Stimulated activated naive CD8-positive, alpha-beta T cell treated with anti-CD3 and anti-CD28 coated beads, Interleukin-15, Interleukin-2, amounts not matched to agents 100 ng/mL and 50 ng/mL, for 24 hours (primary cell): Measurements from ENCODE around the gene CARS2.
A peak's percentile ranks its signal among the peaks of the same experiment; 100 is the strongest.
"Not testable (repeated sequence)": the region's sequence is repeated elsewhere in the genome, so short reads cannot be mapped to it uniquely, and the experiment has no call there.

Experiments used
- H3K27ac Mint-ChIP-seq: one replicate; pipeline ENCODE4 v1.8.0; 2021; ENCODE audit warnings: mild to moderate bottlenecking, mixed read lengths
- H3K27me3 Mint-ChIP-seq: one replicate; pipeline ENCODE4 v1.8.0; 2021; ENCODE audit warnings: mixed read lengths
- H3K36me3 Mint-ChIP-seq: one replicate; pipeline ENCODE4 v1.8.0; 2021; ENCODE audit warnings: low read depth, mixed read lengths
- H3K4me1 Mint-ChIP-seq: one replicate; pipeline ENCODE4 v1.8.0; 2021; ENCODE audit warnings: low read depth, mixed read lengths
- H3K4me3 Mint-ChIP-seq: one replicate; pipeline ENCODE4 v1.8.0; 2021; ENCODE audit warnings: mild to moderate bottlenecking, mixed read lengths
- H3K9me3 Mint-ChIP-seq: one replicate; pipeline ENCODE4 v1.8.0; 2021; ENCODE audit warnings: mixed read lengths

Gene CARS2

DNA sequence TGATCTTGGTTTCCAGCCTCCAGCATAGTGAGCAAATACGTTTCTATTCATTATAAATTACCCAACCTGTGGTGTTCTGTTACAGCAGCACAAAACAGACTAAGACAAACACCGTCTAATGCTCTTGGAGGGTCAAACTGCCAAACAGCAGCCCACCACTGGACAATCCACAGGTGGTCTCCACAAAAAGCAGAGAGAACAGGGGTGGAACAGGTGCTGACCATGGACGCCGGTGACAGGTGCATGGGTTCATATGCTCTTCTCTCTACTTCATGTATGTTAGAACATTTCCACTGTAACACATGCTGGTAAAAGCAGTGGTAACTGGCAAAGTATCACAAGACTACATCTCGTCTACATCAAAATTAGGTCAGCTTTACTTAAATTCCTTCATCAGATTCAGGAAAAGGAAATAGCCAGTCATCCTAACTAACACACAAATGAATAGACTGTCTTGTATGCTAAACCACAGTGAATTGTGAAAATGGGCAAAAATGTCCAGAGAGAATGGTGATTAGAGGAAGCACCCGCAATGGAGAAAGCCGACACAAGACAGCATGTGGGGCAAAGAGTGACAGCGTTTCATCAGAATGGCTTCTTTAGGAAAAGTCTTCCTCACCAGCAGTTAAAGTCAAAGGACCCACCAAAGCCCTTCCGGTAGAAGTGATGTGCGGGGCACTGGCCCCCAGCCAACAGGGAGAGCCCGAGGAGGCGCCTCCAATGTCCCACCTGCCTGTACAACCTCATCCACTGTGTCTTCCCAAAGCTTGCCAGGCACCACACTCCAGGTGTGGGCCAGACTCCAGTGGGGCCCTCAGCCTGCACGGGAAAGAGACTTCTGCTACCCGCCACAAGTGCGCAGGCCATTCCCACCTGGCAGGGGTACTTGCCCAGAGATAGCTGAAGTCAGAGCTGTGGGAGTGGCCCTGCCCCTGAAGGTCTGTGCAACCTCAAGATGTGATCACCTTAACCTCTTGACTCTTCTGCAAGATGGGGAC is 6.5 kb downstream of the CARS2 start:
- no peaks in the 10 kb centered on the region for H3K27me3 Mint-ChIP-seq
- no peaks in the 10 kb centered on the region for H3K9me3 Mint-ChIP-seq
- no peak overlapping the region for H3K4me3 Mint-ChIP-seq
- H3K36me3 Mint-ChIP-seq, result peaks cover 71% of the 10 kb centered on the region
- peaks cover 56% of the 10 kb centered on the region for H3K4me1 Mint-ChIP-seq
- H3K27ac Mint-ChIP-seq, result peak overlapping the region; percentile 61

DNA sequence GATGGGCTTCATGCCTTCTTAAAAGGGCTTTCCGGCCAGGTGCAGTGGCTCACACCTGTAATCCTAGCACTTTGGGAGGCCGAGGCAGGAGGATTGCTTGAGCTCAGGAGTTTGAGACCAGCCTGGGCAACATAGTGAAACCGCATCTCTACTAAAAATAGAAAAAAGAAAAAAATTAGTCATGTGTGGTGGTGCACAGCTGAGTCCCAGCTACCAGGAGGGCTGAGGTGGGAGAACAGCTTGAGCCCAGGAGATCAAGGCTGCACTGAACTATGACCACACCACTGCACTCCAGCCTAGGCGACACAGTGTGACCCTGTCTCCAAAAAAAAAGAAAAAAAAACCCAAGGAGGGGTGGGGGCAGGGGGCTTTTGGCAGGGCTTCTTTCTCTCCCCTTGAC is 7.2 kb downstream of the CARS2 start:
- no peak overlapping the region for H3K27ac Mint-ChIP-seq
- no peaks in the 10 kb centered on the region for H3K9me3 Mint-ChIP-seq
- peaks cover 53% of the 10 kb centered on the region for H3K4me1 Mint-ChIP-seq
- no peak overlapping the region for H3K4me3 Mint-ChIP-seq
- peaks cover 70% of the 10 kb centered on the region for H3K36me3 Mint-ChIP-seq
- H3K27me3 Mint-ChIP-seq, result no peaks in the 10 kb centered on the region

DNA sequence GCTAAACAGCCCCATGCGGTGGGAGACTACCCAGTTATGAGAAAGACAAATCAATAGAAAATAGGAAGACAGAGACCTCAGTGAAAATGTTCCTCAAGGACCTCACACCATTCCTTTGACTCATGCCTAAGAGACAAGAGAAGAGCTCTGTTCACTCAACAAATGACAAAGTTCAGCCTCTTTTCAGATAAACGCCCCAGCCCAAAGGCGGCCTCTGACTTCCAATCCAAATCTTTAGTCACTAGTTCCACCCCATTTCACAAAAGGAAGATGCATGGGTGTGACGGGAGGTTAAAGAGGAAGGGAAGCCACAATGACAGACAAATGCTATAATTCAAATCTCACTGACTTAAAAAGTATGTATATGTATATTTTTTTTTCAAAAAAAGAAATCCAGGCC is 8.1 kb downstream of the CARS2 start:
- Mint-ChIP-seq H3K36me3 (peaks cover 67% of the 10 kb centered on the region), H3K4me1 (peaks cover 45% of the 10 kb centered on the region), H3K27ac (peak overlapping the region; percentile 63), H3K9me3 (no peaks in the 10 kb centered on the region), H3K27me3 (no peaks in the 10 kb centered on the region), H3K4me3 (no peak overlapping the region)

DNA sequence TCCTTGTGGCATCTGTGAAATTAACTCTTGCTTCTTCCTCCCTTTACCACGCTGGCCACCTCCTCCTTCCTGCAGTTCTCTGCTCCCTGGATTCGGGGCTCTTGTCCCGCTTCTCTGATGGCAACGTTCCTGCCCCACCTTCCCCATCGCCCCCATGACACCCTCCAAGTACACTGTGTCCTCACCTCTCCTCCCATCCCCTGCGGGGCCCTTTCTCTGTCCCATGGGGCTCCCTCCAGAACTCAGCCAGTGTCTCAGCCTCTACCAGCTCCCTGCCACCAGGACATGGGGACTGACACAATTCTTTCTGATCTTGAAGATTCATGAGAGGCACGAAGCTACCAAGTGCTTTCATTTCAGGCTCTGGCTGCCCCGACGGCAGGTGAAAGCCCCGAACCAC is 9.1 kb downstream of the CARS2 start:
- Mint-ChIP-seq H3K9me3 (no peaks in the 10 kb centered on the region), H3K4me1 (peaks cover 35% of the 10 kb centered on the region), H3K27ac (no peak overlapping the region), H3K36me3 (peaks cover 61% of the 10 kb centered on the region), H3K4me3 (no peak overlapping the region), H3K27me3 (no peaks in the 10 kb centered on the region)

DNA sequence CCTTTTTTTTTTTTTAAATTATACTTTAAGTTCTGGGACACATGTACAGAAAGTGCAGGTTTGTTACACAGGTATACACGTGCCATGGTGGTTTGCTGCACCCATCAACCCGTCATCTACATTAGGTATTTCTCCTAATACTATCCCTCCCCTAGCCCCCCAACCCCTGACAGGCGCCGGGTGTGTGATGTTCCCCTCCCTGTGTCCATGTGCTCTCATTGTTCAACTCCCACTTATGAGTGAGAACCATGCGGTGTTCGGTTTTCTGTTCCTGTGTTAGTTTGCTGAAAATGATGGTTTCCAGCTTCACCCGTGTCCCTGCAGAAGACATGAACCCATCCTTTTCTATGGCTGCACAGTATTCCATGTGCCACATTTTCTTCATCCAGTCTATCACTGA is 10.1 kb downstream of the CARS2 start:
- not testable (repeated sequence) for H3K27ac Mint-ChIP-seq, H3K27me3 Mint-ChIP-seq, H3K9me3 Mint-ChIP-seq, H3K4me3 Mint-ChIP-seq
- Mint-ChIP-seq H3K4me1 (peaks cover 31% of the 10 kb centered on the region), H3K36me3 (peaks cover 61% of the 10 kb centered on the region)

DNA sequence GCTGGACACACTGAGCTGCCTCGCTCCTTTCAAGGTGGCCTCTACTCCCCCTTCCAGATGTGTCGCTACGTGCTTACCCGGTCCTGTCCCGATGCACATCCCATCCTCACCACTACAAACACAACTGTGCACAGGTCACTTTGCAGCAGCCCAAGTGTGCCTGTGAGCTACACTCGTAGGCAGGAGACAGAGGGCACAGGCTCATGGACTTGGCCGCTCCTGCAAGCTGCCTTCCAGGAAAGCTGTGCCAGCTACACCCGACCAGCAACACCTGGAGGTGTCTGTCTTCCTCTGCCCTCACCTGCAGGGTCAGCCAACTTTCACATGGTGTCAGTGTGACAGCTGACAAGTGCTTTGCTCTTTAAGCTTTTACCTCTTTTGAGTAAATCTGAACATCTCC is 15.4 kb downstream of the CARS2 start:
- Mint-ChIP-seq H3K36me3 (peaks cover 51% of the 10 kb centered on the region), H3K27ac (no peak overlapping the region), H3K4me1 (no peaks in the 10 kb centered on the region), H3K9me3 (no peaks in the 10 kb centered on the region), H3K4me3 (no peak overlapping the region), H3K27me3 (no peaks in the 10 kb centered on the region)

DNA sequence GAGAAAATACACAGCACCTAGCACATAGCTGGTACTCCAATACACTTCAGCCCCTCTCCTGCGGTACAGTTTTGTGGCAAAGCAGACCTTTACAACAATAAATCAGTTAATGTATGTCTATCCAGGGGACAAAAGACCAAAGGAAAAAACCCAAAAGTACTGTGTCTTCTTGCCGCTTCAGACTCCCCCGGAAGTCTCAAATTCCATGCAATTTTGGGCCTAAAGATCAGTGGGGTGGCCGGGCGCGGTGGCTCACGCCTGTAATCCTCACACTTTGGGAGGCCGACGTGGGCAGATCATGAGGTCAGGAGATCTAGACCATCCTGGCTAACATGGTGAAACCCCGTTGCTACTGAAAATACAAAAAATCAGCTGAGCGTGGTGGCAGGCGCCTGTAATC is 16.2 kb downstream of the CARS2 start:
- Mint-ChIP-seq H3K27ac (no peak overlapping the region), H3K27me3 (no peaks in the 10 kb centered on the region), H3K4me1 (no peaks in the 10 kb centered on the region), H3K4me3 (no peak overlapping the region), H3K36me3 (peaks cover 58% of the 10 kb centered on the region), H3K9me3 (no peaks in the 10 kb centered on the region)

DNA sequence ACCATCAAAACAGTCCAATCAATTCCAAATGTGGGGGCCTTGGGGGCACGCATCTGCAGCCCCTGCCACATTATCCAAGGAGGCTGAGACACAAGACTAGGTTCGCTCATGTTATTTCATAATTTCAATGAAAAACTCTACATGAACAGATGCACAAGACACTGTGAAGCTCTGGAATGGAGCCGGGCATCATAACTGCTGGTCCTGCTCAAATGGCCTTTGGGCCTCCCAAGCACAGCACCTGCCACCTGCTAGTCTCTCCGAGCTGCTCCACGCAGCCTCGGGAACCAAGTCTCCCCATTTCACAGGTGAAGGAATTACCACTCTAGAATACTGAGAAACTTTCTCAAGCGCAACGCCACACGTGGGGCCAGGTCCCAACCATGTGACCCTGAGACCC is 16.9 kb downstream of the CARS2 start:
- H3K27ac Mint-ChIP-seq, result no peak overlapping the region
- H3K4me1 Mint-ChIP-seq, result no peaks in the 10 kb centered on the region
- H3K36me3 Mint-ChIP-seq, result peaks cover 58% of the 10 kb centered on the region
- no peaks in the 10 kb centered on the region for H3K9me3 Mint-ChIP-seq
- no peak overlapping the region for H3K4me3 Mint-ChIP-seq
- H3K27me3 Mint-ChIP-seq, result no peaks in the 10 kb centered on the region

DNA sequence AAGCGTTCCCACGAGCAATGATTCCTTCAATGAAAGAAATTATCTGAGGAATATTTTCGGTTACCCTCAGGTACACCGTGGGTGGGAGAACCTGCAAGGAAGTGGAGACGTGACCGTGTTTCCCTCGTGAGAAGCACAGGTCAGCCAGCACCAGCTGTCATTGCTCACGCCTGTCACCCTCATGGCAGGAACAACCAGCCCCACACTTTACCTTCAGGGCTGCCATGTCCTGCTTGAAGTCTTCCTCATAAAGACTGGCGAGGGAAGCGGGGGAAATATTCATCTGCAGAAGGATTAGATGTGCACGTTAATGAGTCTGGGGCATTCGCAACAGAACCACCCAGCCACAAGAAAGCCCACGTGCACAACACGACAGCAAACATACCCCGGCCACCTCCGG is 18.2 kb downstream of the CARS2 start:
- H3K4me3 Mint-ChIP-seq, result no peak overlapping the region
- H3K9me3 Mint-ChIP-seq, result no peaks in the 10 kb centered on the region
- no peaks in the 10 kb centered on the region for H3K27me3 Mint-ChIP-seq
- H3K36me3 Mint-ChIP-seq, result peaks cover 63% of the 10 kb centered on the region
- H3K27ac Mint-ChIP-seq, result no peak overlapping the region
- no peaks in the 10 kb centered on the region for H3K4me1 Mint-ChIP-seq

DNA sequence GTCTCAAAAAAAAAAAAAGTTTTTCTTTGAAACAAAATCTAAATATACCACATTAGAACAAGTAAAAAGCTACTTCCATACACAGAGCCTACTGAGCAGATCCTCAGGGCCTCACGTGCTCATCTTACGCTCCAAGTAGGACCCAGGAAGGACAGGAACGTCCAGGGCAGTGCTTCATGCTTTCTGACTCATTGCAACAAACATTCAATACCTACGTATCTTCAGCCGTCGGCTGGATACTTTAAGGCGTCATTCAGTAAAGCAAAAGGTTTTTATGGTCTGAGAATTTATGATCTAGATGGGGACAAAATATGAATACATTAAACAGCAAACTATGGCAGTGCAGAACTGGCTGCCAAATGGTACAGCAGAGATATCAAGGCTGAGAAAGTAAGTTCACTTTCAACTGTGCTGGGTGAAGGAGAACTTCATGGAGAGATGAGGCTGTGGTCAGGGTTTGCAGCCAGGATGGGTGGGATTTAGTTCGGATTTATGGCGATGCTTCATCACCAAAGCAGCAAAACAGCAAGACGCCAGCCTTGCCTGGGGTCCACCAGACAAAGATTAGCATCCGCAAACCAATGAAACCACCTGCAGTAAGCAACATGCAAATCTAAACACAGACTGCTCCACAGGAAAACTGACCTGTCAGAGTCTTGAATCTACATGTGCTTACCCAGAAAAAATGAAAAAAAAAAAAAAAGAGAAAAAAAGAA is 20.5 kb downstream of the CARS2 start:
- Mint-ChIP-seq H3K4me3 (no peak overlapping the region), H3K4me1 (no peaks in the 10 kb centered on the region), H3K36me3 (peaks cover 67% of the 10 kb centered on the region), H3K9me3 (no peaks in the 10 kb centered on the region), H3K27me3 (no peaks in the 10 kb centered on the region), H3K27ac (peak overlapping the region; percentile 2)

DNA sequence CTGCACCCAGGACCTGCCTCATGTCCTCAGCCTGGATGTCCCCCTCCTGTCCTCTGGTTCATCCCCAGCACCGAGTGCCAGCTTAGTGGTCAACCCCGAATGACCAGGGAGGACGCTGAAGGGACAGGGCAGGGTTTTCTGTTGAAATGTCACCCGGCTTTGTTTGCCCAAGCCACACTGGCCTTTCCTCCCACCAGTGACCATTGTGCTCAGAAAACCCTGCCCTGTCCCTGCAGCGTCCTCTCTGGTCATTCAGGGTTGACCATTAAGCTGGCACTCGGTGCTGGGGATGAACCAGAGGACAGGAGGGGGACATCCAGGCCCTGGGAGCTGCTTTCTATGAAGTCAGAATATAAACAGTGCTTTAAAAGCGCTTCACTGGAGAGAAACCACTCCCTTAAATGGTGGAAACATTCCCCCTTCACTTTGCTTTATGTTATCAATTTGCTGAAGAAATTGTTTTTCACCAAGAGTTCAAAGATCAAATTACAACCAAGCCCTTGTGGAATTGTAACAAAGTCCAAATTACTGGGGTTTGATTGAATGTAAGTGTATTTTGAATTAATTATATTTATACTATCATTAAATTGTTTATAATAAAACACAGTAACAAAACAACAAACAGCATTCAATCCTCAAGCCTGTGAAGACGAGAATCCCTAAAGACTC is 21.4 kb downstream of the CARS2 start:
- Mint-ChIP-seq H3K4me1 (no peaks in the 10 kb centered on the region), H3K36me3 (peaks cover 67% of the 10 kb centered on the region), H3K27me3 (no peaks in the 10 kb centered on the region), H3K4me3 (no peak overlapping the region), H3K9me3 (no peaks in the 10 kb centered on the region), H3K27ac (no peak overlapping the region)

DNA sequence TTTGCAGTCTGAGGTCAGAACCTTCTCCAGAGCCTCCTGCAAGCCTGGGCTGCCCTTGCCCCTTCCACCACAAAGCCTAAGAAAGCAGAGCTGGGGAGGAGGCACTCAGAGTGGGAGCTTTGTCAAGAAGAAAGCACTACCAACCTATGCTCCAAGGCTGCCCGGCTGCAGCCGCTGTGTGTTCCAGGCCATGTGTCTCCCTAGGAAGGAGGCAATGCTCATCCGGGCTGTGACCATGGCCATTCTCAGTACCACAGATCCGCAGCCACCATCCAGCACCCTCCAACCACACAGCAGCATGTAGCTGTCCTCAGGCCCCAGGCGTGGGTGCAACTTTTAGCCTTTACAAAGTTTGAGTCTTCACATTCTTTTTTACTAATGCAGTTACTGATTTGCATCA is 22.0 kb downstream of the CARS2 start:
- Mint-ChIP-seq H3K4me1 (no peaks in the 10 kb centered on the region), H3K27me3 (no peaks in the 10 kb centered on the region), H3K27ac (no peak overlapping the region), H3K4me3 (no peak overlapping the region), H3K9me3 (no peaks in the 10 kb centered on the region), H3K36me3 (peaks cover 72% of the 10 kb centered on the region)

DNA sequence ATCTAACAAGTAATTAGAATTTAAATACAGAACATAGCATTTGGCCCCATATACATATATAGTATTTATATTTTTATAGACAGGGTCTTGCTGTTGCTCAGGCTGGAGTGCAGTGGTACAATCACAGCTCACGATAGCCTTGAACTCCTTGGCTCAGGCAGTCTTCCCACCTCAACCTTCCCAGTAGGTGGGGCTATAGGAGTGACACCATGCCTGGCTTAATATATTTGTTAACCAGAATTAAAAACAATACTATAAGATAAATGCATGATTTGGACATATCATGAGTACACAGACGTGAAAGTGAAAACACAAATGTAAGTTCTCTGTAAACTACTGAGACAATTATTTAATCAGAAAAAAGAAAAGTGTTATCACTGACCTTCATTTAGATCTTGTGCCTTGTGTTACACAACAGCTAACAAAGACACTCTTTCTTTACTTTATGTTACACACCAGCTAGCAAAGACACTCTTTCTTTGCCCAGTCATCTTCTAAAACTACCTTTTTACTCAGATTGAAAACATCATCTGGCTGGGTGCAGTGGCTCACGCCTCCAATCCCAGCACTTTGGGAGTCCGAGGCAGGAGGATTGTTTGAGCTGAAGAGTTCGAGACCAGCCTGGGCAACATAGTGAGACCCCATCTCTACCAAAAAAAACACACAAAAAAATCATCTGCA is 22.6 kb downstream of the CARS2 start:
- Mint-ChIP-seq H3K4me3 (no peak overlapping the region), H3K27ac (no peak overlapping the region), H3K4me1 (peaks cover 3% of the 10 kb centered on the region), H3K9me3 (peaks cover 2% of the 10 kb centered on the region), H3K36me3 (peaks cover 72% of the 10 kb centered on the region), H3K27me3 (no peaks in the 10 kb centered on the region)

DNA sequence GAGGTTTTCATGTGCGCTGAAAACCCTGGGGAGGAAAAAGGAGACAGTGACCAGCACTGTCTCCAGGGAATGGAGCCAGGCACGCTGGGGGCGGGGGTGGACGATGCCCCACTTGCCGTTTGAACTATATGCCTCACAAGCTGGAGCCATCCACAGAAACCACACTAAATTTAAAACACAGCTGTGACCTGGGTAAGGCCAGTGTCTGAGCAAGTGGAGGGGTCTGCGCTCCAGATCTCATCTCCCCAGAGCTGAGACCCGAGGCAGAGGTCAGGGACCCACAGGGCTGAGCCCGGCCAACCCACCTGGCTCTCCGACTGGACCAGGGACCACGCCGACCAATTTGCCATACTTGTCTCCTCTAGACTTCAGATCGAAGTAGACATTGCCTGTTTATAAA is 23.2 kb downstream of the CARS2 start:
- H3K27me3 Mint-ChIP-seq, result no peaks in the 10 kb centered on the region
- H3K36me3 Mint-ChIP-seq, result peaks cover 73% of the 10 kb centered on the region
- no peak overlapping the region for H3K27ac Mint-ChIP-seq
- H3K9me3 Mint-ChIP-seq, result peaks cover 5% of the 10 kb centered on the region
- no peak overlapping the region for H3K4me3 Mint-ChIP-seq
- peaks cover 6% of the 10 kb centered on the region for H3K4me1 Mint-ChIP-seq
